Effector memory CD4-positive, alpha-beta T cell (primary cell): Measurements from ENCODE around the gene SUSD2.
"Not testable (repeated sequence)": the region's sequence is repeated elsewhere in the genome, so short reads cannot be mapped to it uniquely, and the experiment has no call there.

Experiments used
- DNase-seq, 3 donors: peaks; one replicate each; pipeline ENCODE4 v3.0.0-alpha.2; 2020
- H3K27ac ChIP-seq: 2 replicates; pipeline ENCODE4 v1.7.0; 2013; ENCODE audit warnings: mild to moderate bottlenecking, low read length, moderate library complexity; ENCODE audit not compliant: insufficient read depth, poor library complexity, severe bottlenecking
- H3K27me3 ChIP-seq: replicated peaks from 2 replicates; pipeline ENCODE4 v1.7.0; 2013; ENCODE audit warnings: mild to moderate bottlenecking, low read length; ENCODE audit not compliant: insufficient read depth, control insufficient read depth, poor library complexity, severe bottlenecking
- H3K36me3 ChIP-seq: 2 replicates; pipeline ENCODE4 v1.7.0; 2013; ENCODE audit warnings: mild to moderate bottlenecking, low read length, moderate library complexity; ENCODE audit not compliant: control insufficient read depth, insufficient read depth
- H3K4me1 ChIP-seq: 2 replicates; pipeline ENCODE4 v1.7.0; 2013; ENCODE audit warnings: low read length, mild to moderate bottlenecking; ENCODE audit not compliant: control insufficient read depth, insufficient read depth, poor library complexity, severe bottlenecking
- H3K4me3 ChIP-seq: 2 replicates; pipeline ENCODE4 v1.7.0; 2013; ENCODE audit warnings: low read length, low read depth, mild to moderate bottlenecking; ENCODE audit not compliant: insufficient read depth, poor library complexity, severe bottlenecking
- H3K9me3 ChIP-seq: 2 replicates; pipeline ENCODE4 v1.7.0; 2013; ENCODE audit warnings: mild to moderate bottlenecking, low read length, moderate library complexity; ENCODE audit not compliant: control insufficient read depth
- total RNA-seq, 3 donors: gene quantifications; one replicate each; lab custom pipeline; 2026; lab: John Stamatoyannopoulos, UW

The SUSD2 gene
- total RNA-seq, result 2.8 to 5.6 (median 2.9) reads per million in 3 donors

- no peaks in the 10 kb centered on the region for H3K9me3 ChIP-seq
- H3K36me3 ChIP-seq, result peaks cover 19% of the 10 kb centered on the region
- no peak within 1 kb of the TSS for H3K27ac ChIP-seq
- no peaks in the 10 kb centered on the region for H3K4me1 ChIP-seq
- H3K27me3 ChIP-seq, result no peaks in the 10 kb centered on the region
- no peak for DNase-seq
- no peak within 1 kb of the TSS for H3K4me3 ChIP-seq
Observed at GRCh38 chr22:24181088-24181995, at the start of gene SUSD2. TSS of gene SUSD2 (plus strand) at chr22:24181487. CDS start at chr22:24181520, 33 bp downstream.

GRCh38 chr22:24133187-24133965 is 47.9 kb upstream of the SUSD2 start:
- Histone ChIP-seq H3K4me3 (no peak overlapping the region), H3K4me1 (peaks cover 3% of the 10 kb centered on the region), H3K27ac (no peak overlapping the region), H3K36me3 (peaks cover 17% of the 10 kb centered on the region), H3K27me3 (no peaks in the 10 kb centered on the region), H3K9me3 (no peaks in the 10 kb centered on the region)
- no peak for DNase-seq

- DNase-seq, result peak in 1 of 3 donors; percentile 36
- peaks cover 3% of the 10 kb centered on the region for H3K4me1 ChIP-seq
Observed at GRCh38 chr22:24134090-24134846, 47.0 kb upstream of the SUSD2 start.

GRCh38 chr22:24136533-24136932 is 44.8 kb upstream of the SUSD2 start:
- H3K27ac ChIP-seq, H3K9me3 ChIP-seq, DNase-seq, H3K4me3 ChIP-seq, H3K27me3 ChIP-seq: not testable (repeated sequence)
- Histone ChIP-seq H3K36me3 (peaks cover 12% of the 10 kb centered on the region), H3K4me1 (peaks cover 21% of the 10 kb centered on the region)

More at GRCh38 chr22:24134090-24134846, 47.0 kb upstream of the SUSD2 start:
- Histone ChIP-seq H3K4me3 (no peak overlapping the region), H3K36me3 (peaks cover 15% of the 10 kb centered on the region), H3K9me3 (no peaks in the 10 kb centered on the region), H3K27me3 (no peaks in the 10 kb centered on the region), H3K27ac (no peak overlapping the region)

- no peak for DNase-seq
- Histone ChIP-seq H3K4me3 (no peak overlapping the region), H3K36me3 (peaks cover 12% of the 10 kb centered on the region), H3K9me3 (no peaks in the 10 kb centered on the region), H3K27ac (no peak overlapping the region), H3K4me1 (peaks cover 32% of the 10 kb centered on the region), H3K27me3 (no peaks in the 10 kb centered on the region)
Observed at GRCh38 chr22:24137595-24137994, 43.7 kb upstream of the SUSD2 start.

- Histone ChIP-seq H3K4me3 (no peak overlapping the region), H3K4me1 (peaks cover 32% of the 10 kb centered on the region), H3K9me3 (no peaks in the 10 kb centered on the region), H3K36me3 (peaks cover 12% of the 10 kb centered on the region), H3K27me3 (no peaks in the 10 kb centered on the region), H3K27ac (no peak overlapping the region)
- DNase-seq, result no peak
Observed at GRCh38 chr22:24138649-24139420, 42.5 kb upstream of the SUSD2 start.

- Histone ChIP-seq H3K4me1 (peaks cover 47% of the 10 kb centered on the region), H3K36me3 (peaks cover 12% of the 10 kb centered on the region), H3K27me3 (no peaks in the 10 kb centered on the region), H3K9me3 (no peaks in the 10 kb centered on the region), H3K27ac (peak overlapping the region; percentile 1), H3K4me3 (no peak overlapping the region)
- no peak for DNase-seq
Observed at GRCh38 chr22:24140357-24140756, 40.9 kb upstream of the SUSD2 start.

- Histone ChIP-seq H3K4me1 (peaks cover 59% of the 10 kb centered on the region), H3K4me3 (no peak overlapping the region), H3K36me3 (peaks cover 12% of the 10 kb centered on the region), H3K9me3 (no peaks in the 10 kb centered on the region), H3K27ac (peak overlapping the region; percentile 11), H3K27me3 (no peaks in the 10 kb centered on the region)
- DNase-seq, result no peak
Observed at GRCh38 chr22:24141586-24141985, 39.7 kb upstream of the SUSD2 start.

- Histone ChIP-seq H3K4me3 (no peak overlapping the region), H3K9me3 (no peaks in the 10 kb centered on the region), H3K4me1 (peaks cover 63% of the 10 kb centered on the region), H3K27ac (no peak overlapping the region), H3K27me3 (no peaks in the 10 kb centered on the region), H3K36me3 (peaks cover 7% of the 10 kb centered on the region)
- no peak for DNase-seq
Observed at GRCh38 chr22:24142241-24142640, 39.0 kb upstream of the SUSD2 start.
